GM12878 (cell line): ENCODE measurements around the gene BMAL1. TPM values are rescaled to one million over a fixed set of nuclear protein-coding genes. Genes with fewer than 3 reads are reported as not detected.
"Not testable (repeated sequence)": the region's sequence is repeated elsewhere in the genome, so short reads cannot be mapped to it uniquely, and the experiment has no call there.

ENCODE experiments used
- ATAC-seq: fragments of 200-7000 bp; cut with Tn5 transposase; 3 replicates; pipeline ENCODE4 v1.9.1; 2020; ENCODE audit warnings: mild to moderate bottlenecking, moderate library complexity
- BruUV-seq: library from RNA; stranded (reverse); fragments of 400-500 nt; replicated peaks from 2 replicates; lab custom pipeline; 2021; lab: Mats Ljungman, UMichigan
- CTCF ChIA-PET: fragments of 300-600 bp; sonication (Branson Sonifier 250); formaldehyde crosslinking; extraction: SDS; loops from one replicate; lab custom pipeline; 2021; ENCODE audit warnings: inconsistent platforms; lab: Yijun Ruan, JAX
- POLR2A ChIA-PET: fragments of 350-600 bp; formaldehyde crosslinking; extraction: SDS; loops from one replicate; lab custom pipeline; 2021; ENCODE audit warnings: inconsistent platforms; lab: Charles Lee
- RAD21 ChIA-PET: fragments of 300-600 bp; sonication (Branson Sonifier 250); formaldehyde crosslinking; loops from one replicate; lab custom pipeline; 2023; ENCODE audit warnings: antibody characterized with exemption; ENCODE audit not compliant: unreplicated experiment; lab: Charles Lee
- SMC1A ChIA-PET: fragments of 300-600 bp; sonication (Branson Sonifier 250); formaldehyde crosslinking; loops from one replicate; lab custom pipeline; 2023; ENCODE audit not compliant: unreplicated experiment, uncharacterized antibody; lab: Charles Lee
- DNase-seq: peaks from one replicate; pipeline ENCODE4 v3.0.0-alpha.2; 2011; ENCODE audit warnings: low read depth, low spot score
- FAIRE-seq: peaks from 3 replicates; lab custom pipeline; 2011; peaks lifted over from hg19 to GRCh38; lab: Jason Lieb, UNC
- H2AFZ ChIP-seq: 2 replicates; pipeline ENCODE4 v1.6.0; 2011; ENCODE audit warnings: low read depth, low read length, control low read depth; ENCODE audit not compliant: control insufficient read depth
- H3K27ac ChIP-seq: 2 replicates; pipeline ENCODE4 v1.5.1; 2011; ENCODE audit warnings: control low read depth; ENCODE audit not compliant: control insufficient read depth, insufficient read depth
- H3K27me3 ChIP-seq, 2 experiments: replicated peaks in 1 of 2; 2 replicates each; pipeline versions ENCODE4 v1.6.0 to v1.6.1; 2011; ENCODE audit warnings: low read length in 1 of 2; ENCODE audit not compliant: control insufficient read depth in 2 of 2, insufficient read depth in 2 of 2
- H3K36me3 ChIP-seq, 2 experiments: 2 replicates each; pipeline ENCODE4 v1.5.1; 2011; ENCODE audit warnings: low read length in 1 of 2; ENCODE audit not compliant: control insufficient read depth in 2 of 2, insufficient read depth in 2 of 2
- H3K4me1 ChIP-seq: 2 replicates; pipeline ENCODE4 v1.6.1; 2011; ENCODE audit warnings: mild to moderate bottlenecking, low read length, moderate library complexity, mixed read lengths; ENCODE audit not compliant: control insufficient read depth, insufficient read depth
- H3K4me2 ChIP-seq: 2 replicates; pipeline ENCODE4 v1.6.0; 2011; ENCODE audit warnings: control low read depth; ENCODE audit not compliant: control insufficient read depth, insufficient read depth
- H3K4me3 ChIP-seq: fragments of 200-600 bp; sonication (generic); 2 replicates; pipeline ENCODE4 v1.5.1; 2016
- H3K79me2 ChIP-seq: 2 replicates; pipeline ENCODE4 v1.6.0; 2011; ENCODE audit warnings: low read length; ENCODE audit not compliant: control insufficient read depth, insufficient read depth
- H3K9ac ChIP-seq: 2 replicates; pipeline ENCODE4 v1.8.0; 2011; ENCODE audit warnings: low read length, control low read depth, mixed read lengths; ENCODE audit not compliant: control insufficient read depth, insufficient read depth
- H3K9me3 ChIP-seq: replicated peaks from 3 replicates; pipeline ENCODE4 v1.5.1; 2011; ENCODE audit warnings: mild to moderate bottlenecking, low read length; ENCODE audit not compliant: control insufficient read depth, insufficient read depth
- H4K20me1 ChIP-seq: 2 replicates; pipeline ENCODE4 v1.6.0; 2011; ENCODE audit not compliant: control insufficient read depth, insufficient read depth
- E2F8 ChIP-seq: fragments of 450-650 bp; IDR thresholded peaks from 2 replicates; pipeline ENCODE4 v1.6.1; 2018; ENCODE audit warnings: mild to moderate bottlenecking, low read depth, moderate library complexity; ENCODE audit not compliant: partially characterized antibody
- EZH2 ChIP-seq: IDR thresholded peaks from 2 replicates; pipeline ENCODE4 v1.6.1; 2012; ENCODE audit warnings: low read depth, mild to moderate bottlenecking, control low read depth, inconsistent platforms, low read length, borderline replicate concordance; ENCODE audit not compliant: control insufficient read depth
- SREBF1 ChIP-seq: IDR thresholded peaks from 2 replicates; pipeline ENCODE4 v1.6.1; 2012; ENCODE audit warnings: mild to moderate bottlenecking, low read length
- WGBS: methylation state at CpG from one replicate; pipeline ENCODE4 v1.1.6; 2016; ENCODE audit warnings: low lambda C conversion rate; ENCODE audit not compliant: insufficient replicate concordance, insufficient coverage; ENCODE audit errors: missing lambda C conversion rate; 5-methylcytosine and 5-hydroxymethylcytosine counted together
- in situ Hi-C: fragments of 300-500 bp; cut with MboI; formaldehyde crosslinking; loops from 9 replicates; pipeline ENCODE4 v1.14.3; 2018; ENCODE audit warnings: mixed read lengths
- intact Hi-C: fragments of 100-400 bp; cut with micrococcal nuclease; formaldehyde crosslinking; loops from one replicate; pipeline ENCODE4 v1.14.2; 2022; ENCODE audit not compliant: unreplicated experiment
- polyA plus RNA-seq, 11 experiments: library from polyadenylated mRNA; depleted of rRNA in 4 of 11; unstranded in 6 of 11; stranded (reverse) in 5 of 11; fragments of >200 nt; fragmentation: Nextera tagmentation in 4 of 11; fragmentation: Illumina TruSeq in 1 of 11; extraction: Ambion mirVana in 4 of 11; extraction: Trizol in 1 of 11; gene quantifications; 1 replicate in 1 of 11; 2 replicates in 10 of 11; pipeline versions ENCODE4 v1.2.1 to v1.2.3, GENCODE V29; 2011 to 2016; ENCODE audit warnings: inconsistent platforms in 2 of 11, missing spikeins in 2 of 11, low read depth in 1 of 11
- total RNA-seq, 4 experiments: library from RNA; depleted of rRNA in 3 of 4; stranded (reverse); fragments of >200 nt in 3 of 4; fragmentation: Illumina TruSeq in 1 of 4; extraction: Trizol in 1 of 4; gene quantifications; 2 replicates each; pipeline versions ENCODE4 v1.2.1 to v1.2.3, GENCODE V29; 2013 to 2021

The BMAL1 gene
- total and polyA plus RNA-seq, 10 of the 15 experiments (the other 5 are each of a cell fraction or from before 2014, with no cell fraction given), result 3.5 to 40.6 (median 13.6) TPM

GRCh38 chr11:13256216-13256615 lies 21.4 kb upstream of the BMAL1 start:
- no peak overlapping the region for H3K4me2 ChIP-seq
- ChIA-PET CTCF (interaction anchor here (0.7 to 13.8 kb wide), 8 partner anchors 11 to 129 kb away, joined by 3 to 253 read pairs (median 5); no protein-coding TSS in a partner anchor), RAD21 (interaction anchor here (1.0 to 11.4 kb wide), 5 partner anchors 35 to 89 kb away, joined by 3 to 171 read pairs (median 7); no protein-coding TSS in a partner anchor), SMC1A (interaction anchor here (0.9 to 3.6 kb wide), 8 partner anchors 11 to 130 kb away, joined by 3 to 19 read pairs (median 4); no protein-coding TSS in a partner anchor), POLR2A (no interaction called here)
- TF ChIP-seq E2F8 (no peak), EZH2 (no peak), SREBF1 (no peak)
- no TSS peak for BruUV-seq
- WGBS, result 39% methylated on average over 3 of the region's 3 CpGs
- no peaks in the 10 kb centered on the region for H3K4me1 ChIP-seq
- H3K9ac ChIP-seq, result no peak overlapping the region
- no peak for FAIRE-seq
- in situ Hi-C loops, result no loop called here
- H4K20me1 ChIP-seq, result no peaks in the 10 kb centered on the region
- H3K9me3 ChIP-seq, result no peaks in the 10 kb centered on the region
- ATAC-seq, result no peak
- intact Hi-C loops, result no loop called here
- H3K36me3 ChIP-seq, result no peaks in the 10 kb centered on the region
- no peaks in the 10 kb centered on the region for H3K79me2 ChIP-seq
- H2AFZ ChIP-seq, result no peak overlapping the region
- no peak for DNase-seq
- no peak overlapping the region for H3K27ac ChIP-seq
- H3K4me3 ChIP-seq, result no peak overlapping the region
- H3K27me3 ChIP-seq, result no peaks in the 10 kb centered on the region

- BruUV-seq, H3K4me2 ChIP-seq, H3K4me3 ChIP-seq, H3K9me3 ChIP-seq, DNase-seq, H3K27me3 ChIP-seq, H3K27ac ChIP-seq, FAIRE-seq, H3K36me3 ChIP-seq, in situ Hi-C loops, intact Hi-C loops, H4K20me1 ChIP-seq, H3K79me2 ChIP-seq, H3K4me1 ChIP-seq, H2AFZ ChIP-seq, ATAC-seq, H3K9ac ChIP-seq: not testable (repeated sequence)
- ChIA-PET CTCF (interaction anchor here (0.7 to 13.8 kb wide), 4 partner anchors 9 to 79 kb away, joined by 4 to 253 read pairs (median 5); no protein-coding TSS in a partner anchor), RAD21 (interaction anchor here (2.2 kb wide), 1 partner anchor 78 kb away, joined by 7 read pairs; no protein-coding TSS in a partner anchor), SMC1A (interaction anchor here (1.9 to 3.1 kb wide), 2 partner anchors 18 to 77 kb away, joined by 5 to 19 read pairs; no protein-coding TSS in a partner anchor), POLR2A (interaction anchor here (0.5 kb wide), 1 partner anchor 38 kb away, joined by 3 read pairs; no protein-coding TSS in a partner anchor)
- 61% methylated on average over 8 of the region's 9 CpGs for WGBS
Observed at GRCh38 chr11:13258061-13258460, 19.5 kb upstream of the BMAL1 start.
